Measurements from ENCODE around the gene INO80E. TPM values are rescaled to one million over a fixed set of nuclear protein-coding genes. Genes with fewer than 3 reads are reported as not detected.
A peak's percentile ranks its signal among the peaks of the same experiment; 100 is the strongest.
"Not testable (repeated sequence)": the region's sequence is repeated elsewhere in the genome, so short reads cannot be mapped to it uniquely, and the experiment has no call there.

Gene INO80E, protein sequence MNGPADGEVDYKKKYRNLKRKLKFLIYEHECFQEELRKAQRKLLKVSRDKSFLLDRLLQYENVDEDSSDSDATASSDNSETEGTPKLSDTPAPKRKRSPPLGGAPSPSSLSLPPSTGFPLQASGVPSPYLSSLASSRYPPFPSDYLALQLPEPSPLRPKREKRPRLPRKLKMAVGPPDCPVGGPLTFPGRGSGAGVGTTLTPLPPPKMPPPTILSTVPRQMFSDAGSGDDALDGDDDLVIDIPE
- total RNA-seq, result 36.8 TPM
- long read RNA-seq, partial matches to known transcripts, result 1 of 11 reads
- long read RNA-seq, other reads (novel, unspliced or antisense), result 4 of 11 reads

DNA sequence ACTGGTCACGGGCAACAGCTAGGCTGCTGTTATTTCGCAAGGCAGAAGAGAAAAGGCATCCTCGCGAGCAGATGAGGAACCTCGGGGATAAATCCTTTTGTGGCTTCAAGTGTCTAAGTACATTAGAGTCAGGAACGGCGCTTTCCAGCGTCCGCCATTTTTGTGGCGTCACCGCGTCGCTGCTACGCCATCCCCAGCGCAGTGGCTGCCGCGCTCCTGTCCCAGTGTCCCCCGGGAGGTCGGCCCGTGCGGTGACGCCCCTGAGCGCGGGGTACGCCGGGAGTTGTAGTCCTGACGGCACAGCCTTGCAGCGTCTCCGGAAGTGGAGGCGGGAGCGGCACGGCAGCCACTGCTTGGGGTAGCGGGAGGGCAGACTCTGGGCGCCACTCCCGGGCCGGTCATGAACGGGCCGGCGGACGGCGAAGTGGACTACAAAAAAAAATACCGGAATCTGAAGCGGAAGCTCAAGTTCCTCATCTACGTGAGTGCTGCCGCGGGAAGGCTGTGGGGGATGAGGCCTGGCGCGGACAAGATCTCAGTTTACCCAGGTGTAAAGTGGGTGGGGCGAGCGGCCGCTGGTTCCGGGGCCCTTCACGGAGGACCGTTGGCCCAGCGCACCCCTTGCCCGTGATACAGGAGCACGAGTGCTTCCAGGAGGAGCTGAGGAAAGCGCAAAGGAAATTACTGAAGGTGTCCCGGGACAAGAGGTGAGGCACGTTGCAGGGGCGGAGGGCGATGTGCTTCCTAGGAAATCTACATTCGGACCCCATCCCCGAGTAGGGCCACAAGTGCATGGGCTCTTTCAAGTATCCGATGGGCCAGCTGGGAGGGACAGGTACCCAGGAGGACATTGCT is at the start of gene INO80E:
TSS of gene INO80E (plus strand) at position 331 of the 855 bp plus-strand sequence. CDS start at position 401, 70 bp downstream.
- DNase-seq (ENCODE audit: low spot score), result peak; percentile 100
- intact Hi-C loops (cut with DNase I), result loop anchor here (1.0 to 5.0 kb wide), 3 partner anchors 23 to 133 kb away; partner anchors contain the start of genes CDIPT, KCTD13 and TAOK2

DNA sequence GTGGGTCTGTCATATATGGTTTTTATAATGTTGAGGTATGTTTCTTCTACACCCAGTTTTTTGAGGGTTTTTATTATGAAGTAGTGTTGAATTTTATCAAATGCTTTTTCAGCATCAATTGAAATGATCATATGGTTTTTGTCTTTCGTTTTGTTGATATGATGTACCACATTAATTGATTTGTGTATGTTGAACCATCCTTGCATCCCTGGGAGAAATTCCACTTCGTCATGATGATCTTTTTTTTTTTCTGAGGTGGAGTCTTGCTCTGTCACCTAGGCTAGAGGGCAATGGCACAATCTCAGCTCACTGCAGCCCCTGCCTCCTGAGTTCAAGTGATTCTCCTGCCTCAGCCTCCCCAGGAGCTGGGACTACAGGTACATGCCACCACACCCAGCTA is 48.1 kb upstream of the INO80E start:
- intact Hi-C loops (cut with DNase I), result no loop called here
- no peak for DNase-seq (ENCODE audit: low spot score)

GRCh38 chr16:29950806-29951461 is 45.1 kb upstream of the INO80E start:
- no peak for DNase-seq (ENCODE audit: low spot score)
- intact Hi-C loops (cut with DNase I), result no loop called here

DNA sequence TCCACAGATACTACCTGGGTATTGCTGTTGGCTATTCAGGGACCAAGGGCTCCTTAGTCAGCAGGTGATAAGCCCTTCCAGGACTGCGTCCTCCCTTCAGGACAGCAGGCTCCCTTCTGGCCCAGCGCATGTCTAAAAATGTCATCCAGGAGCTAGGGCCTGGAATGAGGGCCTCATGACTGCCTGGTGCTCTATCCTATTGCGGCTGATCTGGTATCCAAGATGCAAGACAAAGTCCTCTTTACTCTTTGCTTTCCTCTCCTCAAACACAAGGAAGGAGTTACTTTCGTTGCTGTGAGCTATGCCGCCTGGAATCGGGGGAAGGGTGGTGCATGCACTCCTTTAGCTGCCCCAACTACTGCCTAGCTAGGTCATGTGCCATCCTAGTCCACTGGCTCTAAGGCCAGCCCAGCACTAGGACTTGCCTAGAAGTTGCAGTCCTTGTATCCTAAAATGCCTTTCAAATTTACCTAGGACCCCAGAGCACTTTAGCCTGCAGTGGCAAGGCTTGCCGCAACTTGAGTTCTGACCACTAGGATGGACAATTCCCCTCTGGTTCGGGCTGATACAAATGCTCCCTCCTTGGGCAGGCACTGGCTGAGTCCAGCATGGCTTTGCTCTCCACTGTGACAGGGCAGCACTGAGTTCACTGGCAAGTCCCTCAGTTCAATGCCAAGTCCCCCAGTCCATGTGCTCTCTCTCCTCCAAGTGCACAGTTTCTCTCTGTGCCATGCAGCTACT is 44.2 kb upstream of the INO80E start:
- no peak for DNase-seq (ENCODE audit: low spot score)
- intact Hi-C loops (cut with DNase I), result no loop called here

- no peak for DNase-seq (ENCODE audit: low spot score)
- intact Hi-C loops (cut with DNase I), result no loop called here
These were observed 37.3 kb upstream of the INO80E start for GRCh38 chr16:29958756-29959155.

DNA sequence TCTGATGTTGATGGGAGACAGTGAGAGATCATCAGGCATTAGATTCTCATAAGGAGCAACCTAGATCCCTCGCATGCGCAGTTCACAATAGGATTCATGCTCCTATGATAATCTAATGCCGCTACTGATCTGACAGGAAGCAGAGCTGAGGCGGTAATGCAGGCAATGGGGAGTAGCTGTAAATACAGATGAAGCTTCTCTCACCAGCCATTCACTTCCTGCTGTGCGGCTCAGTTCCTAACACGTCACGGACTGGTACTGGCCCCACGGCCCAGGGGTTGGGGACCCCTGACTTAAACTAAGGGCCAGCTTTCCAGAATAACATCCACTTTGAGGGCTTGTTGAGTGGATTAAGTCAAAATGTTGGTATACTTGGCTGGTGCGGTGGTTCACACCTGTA is 36.7 kb upstream of the INO80E start:
- intact Hi-C loops (cut with DNase I), result no loop called here
- DNase-seq (ENCODE audit: low spot score), result no peak

GRCh38 chr16:29959821-29960220 is 36.2 kb upstream of the INO80E start:
- intact Hi-C loops (cut with DNase I); DNase-seq (ENCODE audit: low spot score): not testable (repeated sequence)

GRCh38 chr16:29961127-29961478 is 34.9 kb upstream of the INO80E start:
- DNase-seq (ENCODE audit: low spot score), result no peak
- intact Hi-C loops (cut with DNase I), result no loop called here

- intact Hi-C loops (cut with DNase I), result loop anchor here (1.0 kb wide), 1 partner anchor 12 kb away; the partner anchor contains the start of gene TAOK2
- peak; percentile 95 for DNase-seq (ENCODE audit: low spot score)
These were observed 34.3 kb upstream of the INO80E start, which contains the start of gene TMEM219 for GRCh38 chr16:29961479-29962343. TSS of gene TMEM219 (plus strand) at chr16:29962079. CDS start at chr16:29963144, 1,065 bp downstream.

- intact Hi-C loops (cut with DNase I), result loop anchor here (1.0 kb wide), 1 partner anchor 11 kb away; the partner anchor contains the start of gene TAOK2
- no peak for DNase-seq (ENCODE audit: low spot score)
These were observed 33.6 kb upstream of the INO80E start for GRCh38 chr16:29962344-29962994.

GRCh38 chr16:29963021-29963743 is 32.9 kb upstream of the INO80E start:
- no peak for DNase-seq (ENCODE audit: low spot score)
- intact Hi-C loops (cut with DNase I), result no loop called here

- intact Hi-C loops (cut with DNase I), result no loop called here
- no peak for DNase-seq (ENCODE audit: low spot score)
These were observed 27.8 kb upstream of the INO80E start for GRCh38 chr16:29968205-29968604.

DNA sequence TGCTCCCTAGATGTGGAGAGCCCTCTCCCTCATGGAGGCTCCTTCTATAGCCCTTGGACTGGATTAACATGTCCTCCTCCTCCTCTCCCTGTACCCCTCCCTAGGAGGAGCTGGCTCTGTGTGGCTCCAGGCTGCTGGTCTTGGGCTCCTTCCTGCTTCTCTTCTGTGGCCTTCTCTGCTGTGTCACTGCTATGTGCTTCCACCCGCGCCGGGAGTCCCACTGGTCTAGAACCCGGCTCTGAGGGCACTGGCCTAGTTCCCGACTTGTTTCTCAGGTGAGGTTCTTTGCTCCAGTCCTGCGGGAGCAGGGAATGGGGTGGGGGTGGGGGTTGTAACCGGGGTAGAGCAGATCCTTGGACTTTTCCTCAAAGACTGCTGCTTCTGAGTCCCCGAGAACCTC is 24.7 kb upstream of the INO80E start:
- peak; percentile 27 for DNase-seq (ENCODE audit: low spot score)
- intact Hi-C loops (cut with DNase I), result loop anchor here (5.0 kb wide), 1 partner anchor 154 kb away; the partner anchor contains the start of gene PAGR1

DNA sequence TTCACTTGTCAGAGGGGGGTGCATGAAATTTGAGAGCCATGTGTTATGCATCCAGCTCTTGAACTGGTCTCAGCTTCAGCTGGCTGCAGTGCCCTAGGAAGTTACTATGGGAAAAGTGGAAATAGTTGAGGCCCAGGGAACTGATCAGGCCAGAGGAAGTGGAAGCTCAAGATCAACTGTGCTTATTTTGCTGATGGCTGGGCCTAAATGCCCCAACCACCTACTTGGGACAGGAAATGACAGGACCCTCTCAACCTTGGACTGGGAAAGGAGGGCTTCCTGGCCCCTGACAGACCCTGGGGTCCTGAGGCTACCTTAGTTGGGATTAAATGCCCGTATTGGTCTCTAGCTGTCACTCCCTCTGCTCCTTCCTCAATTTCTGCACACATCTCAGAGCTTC is 23.5 kb upstream of the INO80E start:
- intact Hi-C loops (cut with DNase I), result loop anchor here (5.0 kb wide), 1 partner anchor 155 kb away; the partner anchor contains the start of gene PAGR1
- DNase-seq (ENCODE audit: low spot score), result peak; percentile 29

DNA sequence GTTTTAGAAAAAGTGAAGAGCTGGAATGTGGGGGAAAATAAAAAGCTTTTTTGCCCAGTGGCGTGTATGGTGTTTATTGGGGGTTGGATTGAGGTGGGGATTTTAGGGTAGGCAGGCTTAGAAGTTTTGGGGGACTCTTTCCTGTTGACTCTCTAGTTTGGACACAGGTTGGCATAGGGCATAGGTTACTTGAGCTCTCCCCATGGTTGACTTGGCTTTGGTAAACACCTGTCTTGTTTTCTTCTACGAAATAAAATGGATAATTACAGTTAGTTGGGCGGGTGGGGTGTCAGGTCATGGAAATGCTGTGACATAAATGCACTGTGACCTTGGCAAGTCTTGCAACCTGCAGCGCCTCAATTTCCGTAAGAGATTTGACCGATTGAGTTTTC is 23.1 kb upstream of the INO80E start:
- no peak for DNase-seq (ENCODE audit: low spot score)
- intact Hi-C loops (cut with DNase I), result loop anchor here (1.0 to 5.0 kb wide), 3 partner anchors 11 to 156 kb away; partner anchors contain the start of genes HIRIP3, PAGR1 and TMEM219

DNA sequence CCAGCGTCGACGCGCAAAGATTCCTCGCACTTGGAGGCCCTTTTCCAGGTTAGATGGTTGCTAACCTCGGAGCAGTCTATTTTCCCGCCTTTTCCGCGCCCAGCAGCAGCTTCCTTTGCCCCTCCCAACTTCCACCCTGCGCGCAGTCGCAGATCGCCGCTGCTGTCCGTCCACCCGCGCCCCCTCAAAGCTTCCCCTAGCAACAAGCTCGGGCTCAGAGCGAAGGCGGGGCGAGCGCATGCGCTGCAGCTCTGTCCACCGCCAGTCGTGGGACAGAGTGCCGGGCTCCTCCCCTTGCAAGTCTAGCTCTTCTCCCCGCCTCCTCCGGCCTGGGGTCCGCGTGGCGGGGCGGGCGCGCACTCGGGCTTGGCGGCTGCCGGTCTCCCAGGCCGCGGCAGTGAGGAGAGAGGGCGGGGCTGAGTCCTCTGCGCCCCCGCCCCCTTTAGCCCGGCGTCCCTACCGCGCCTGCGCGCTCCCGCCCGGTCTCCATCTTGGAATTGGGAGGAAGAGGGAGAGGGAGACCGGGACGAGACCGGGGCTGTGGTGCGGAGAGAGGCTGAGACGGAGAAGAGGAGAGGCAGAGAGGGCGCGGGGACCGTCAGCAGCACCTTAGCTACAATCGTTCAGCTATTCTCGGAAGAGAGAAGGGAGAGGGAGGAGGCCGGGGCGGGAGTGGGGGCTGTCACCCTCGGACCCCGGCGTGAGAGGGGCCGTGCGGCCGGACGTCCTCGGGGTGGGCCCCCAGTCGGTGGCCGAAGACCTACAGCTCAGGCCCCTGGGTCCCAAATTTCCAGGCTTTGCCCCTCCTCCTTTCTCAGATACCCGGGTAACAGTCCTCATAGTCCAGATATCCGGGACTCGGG is 22.4 kb upstream of the INO80E start, which contains the start of gene TAOK2:
TSS of gene TAOK2 (plus strand) at position 485 of the 863 bp plus-strand sequence. CDS start 3,905 bp downstream, outside the sequence.
- DNase-seq (ENCODE audit: low spot score), result peak; percentile 99
- intact Hi-C loops (cut with DNase I), result loop anchor here (1.0 to 5.0 kb wide), 3 partner anchors 11 to 156 kb away; partner anchors contain the start of genes HIRIP3, PAGR1 and TMEM219

Data from cardiac septum (tissue), 1 donor.